OCI-LY7 (cell line): ENCODE data around the gene ERCC6L2.

Source experiments
- CTCF ChIP-seq: fragments of 200-600 bp; sonication (generic); conservative IDR thresholded peaks from 2 replicates; pipeline ENCODE4 v1.5.1; 2014; ENCODE audit warnings: mild to moderate bottlenecking, antibody characterized with exemption, low read length, moderate library complexity, mixed read lengths
- EZH2phosphoT487 ChIP-seq: fragments of 200-600 bp; sonication (generic); IDR thresholded peaks from 2 replicates; pipeline ENCODE4 v1.6.1; 2018; ENCODE audit warnings: low read depth, borderline replicate concordance, mild to moderate bottlenecking, mixed run types, antibody characterized with exemption, low read length, moderate library complexity, mixed read lengths

GRCh38 chr9:95857896-95858295 is 17.6 kb upstream of the ERCC6L2 start:
- TF ChIP-seq CTCF (no peak), EZH2phosphoT487 (no peak)
